ENCODE results near the gene VAV3. TPM values are rescaled to one million over a fixed set of nuclear protein-coding genes. Genes with fewer than 3 reads are reported as not detected.
A peak's percentile ranks its signal among the peaks of the same experiment; 100 is the strongest.

The VAV3 gene
- total RNA-seq, 1 experiment from 2014 or later = 10.0 TPM

GRCh38 chr1:107981277-107981676 is 16.3 kb upstream of the VAV3 start (continued):
- TF ChIP-seq ARID4B (CRISPR knock-in tag; IDR thresholded peaks at IDR 0.05; ENCODE audit: borderline replicate concordance) (no peak), ZNF416 (CRISPR knock-in tag; IDR thresholded peaks at IDR 0.05) (no peak), NFE2L1 (CRISPR knock-in tag; IDR thresholded peaks at IDR 0.05) (no peak), FOXP1 (CRISPR knock-in tag; IDR thresholded peaks at IDR 0.05; ENCODE audit: borderline replicate concordance) (no peak), FOXP4 (CRISPR knock-in tag; IDR thresholded peaks at IDR 0.05) (no peak), PRRX2 (CRISPR knock-in tag; IDR thresholded peaks at IDR 0.05) (no peak), ZNF396 (CRISPR knock-in tag; IDR thresholded peaks at IDR 0.05; ENCODE audit: borderline replicate concordance) (no peak)
- TF ChIP-seq, protein P1, sequence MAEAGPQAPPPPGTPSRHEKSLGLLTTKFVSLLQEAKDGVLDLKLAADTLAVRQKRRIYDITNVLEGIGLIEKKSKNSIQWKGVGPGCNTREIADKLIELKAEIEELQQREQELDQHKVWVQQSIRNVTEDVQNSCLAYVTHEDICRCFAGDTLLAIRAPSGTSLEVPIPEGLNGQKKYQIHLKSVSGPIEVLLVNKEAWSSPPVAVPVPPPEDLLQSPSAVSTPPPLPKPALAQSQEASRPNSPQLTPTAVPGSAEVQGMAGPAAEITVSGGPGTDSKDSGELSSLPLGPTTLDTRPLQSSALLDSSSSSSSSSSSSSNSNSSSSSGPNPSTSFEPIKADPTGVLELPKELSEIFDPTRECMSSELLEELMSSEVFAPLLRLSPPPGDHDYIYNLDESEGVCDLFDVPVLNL (CRISPR knock-in tag; IDR thresholded peaks at IDR 0.05; ENCODE audit: borderline replicate concordance, low read depth) = no peak
- TF ChIP-seq, protein P2, sequence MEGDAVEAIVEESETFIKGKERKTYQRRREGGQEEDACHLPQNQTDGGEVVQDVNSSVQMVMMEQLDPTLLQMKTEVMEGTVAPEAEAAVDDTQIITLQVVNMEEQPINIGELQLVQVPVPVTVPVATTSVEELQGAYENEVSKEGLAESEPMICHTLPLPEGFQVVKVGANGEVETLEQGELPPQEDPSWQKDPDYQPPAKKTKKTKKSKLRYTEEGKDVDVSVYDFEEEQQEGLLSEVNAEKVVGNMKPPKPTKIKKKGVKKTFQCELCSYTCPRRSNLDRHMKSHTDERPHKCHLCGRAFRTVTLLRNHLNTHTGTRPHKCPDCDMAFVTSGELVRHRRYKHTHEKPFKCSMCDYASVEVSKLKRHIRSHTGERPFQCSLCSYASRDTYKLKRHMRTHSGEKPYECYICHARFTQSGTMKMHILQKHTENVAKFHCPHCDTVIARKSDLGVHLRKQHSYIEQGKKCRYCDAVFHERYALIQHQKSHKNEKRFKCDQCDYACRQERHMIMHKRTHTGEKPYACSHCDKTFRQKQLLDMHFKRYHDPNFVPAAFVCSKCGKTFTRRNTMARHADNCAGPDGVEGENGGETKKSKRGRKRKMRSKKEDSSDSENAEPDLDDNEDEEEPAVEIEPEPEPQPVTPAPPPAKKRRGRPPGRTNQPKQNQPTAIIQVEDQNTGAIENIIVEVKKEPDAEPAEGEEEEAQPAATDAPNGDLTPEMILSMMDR (IDR thresholded peaks at IDR 0.05) = no peak

DNA sequence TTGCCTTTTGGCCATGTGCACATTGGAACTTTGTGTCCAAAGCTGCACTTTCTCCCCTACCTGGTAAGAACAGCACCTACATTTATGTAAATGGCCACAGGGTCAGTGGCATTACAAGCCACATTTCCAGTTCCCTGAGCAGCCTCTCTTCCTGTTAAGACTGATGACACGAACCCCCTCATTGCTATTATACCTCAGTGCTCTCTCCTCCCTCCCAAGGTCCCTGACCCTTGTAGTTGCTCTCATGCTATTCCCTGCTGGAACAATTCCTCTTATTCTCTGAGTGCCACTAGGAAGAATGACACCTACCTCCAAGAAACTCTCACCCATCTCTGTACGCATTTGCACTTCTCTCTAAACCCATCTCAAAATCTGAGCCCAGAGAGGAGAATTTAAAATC is 14.9 kb upstream of the VAV3 start:
- CTCF ChIA-PET = no interaction called here
- H3K27me3 Mint-ChIP-seq (ENCODE audit: low read depth) = no peaks in the 10 kb centered on the region
- no peak for TF ChIP-seq ZNF423 (CRISPR knock-in tag; IDR thresholded peaks at IDR 0.05)
- TF ChIP-seq, protein P3, sequence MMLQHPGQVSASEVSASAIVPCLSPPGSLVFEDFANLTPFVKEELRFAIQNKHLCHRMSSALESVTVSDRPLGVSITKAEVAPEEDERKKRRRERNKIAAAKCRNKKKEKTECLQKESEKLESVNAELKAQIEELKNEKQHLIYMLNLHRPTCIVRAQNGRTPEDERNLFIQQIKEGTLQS (CRISPR knock-in tag; conservative IDR thresholded peaks at IDR 0.05) = no peak
- no peak overlapping the region for H3K27ac Mint-ChIP-seq
- H3K9me3 Mint-ChIP-seq = no peaks in the 10 kb centered on the region
- no peaks in the 10 kb centered on the region for H3K4me1 Mint-ChIP-seq
- no peak for DNase-seq (ENCODE audit: low spot score)
- no peaks in the 10 kb centered on the region for H3K36me3 Mint-ChIP-seq
- H3K4me3 Mint-ChIP-seq = no peak overlapping the region
- POLR2A ChIA-PET = no interaction called here
- ATAC-seq = peak; percentile 57

- POLR2A ChIA-PET = no interaction called here
- no peak for ATAC-seq
- H3K4me1 Mint-ChIP-seq = no peaks in the 10 kb centered on the region
- TF ChIP-seq JAZF1 (CRISPR knock-in tag; IDR thresholded peaks at IDR 0.05) (no peak), ZNF219 (CRISPR knock-in tag; IDR thresholded peaks at IDR 0.05; ENCODE audit: borderline replicate concordance) (no peak), ZNF121 (CRISPR knock-in tag; IDR thresholded peaks at IDR 0.05) (no peak), FOXJ3 (CRISPR knock-in tag; IDR thresholded peaks at IDR 0.05; ENCODE audit: borderline replicate concordance) (no peak), ZNF232 (CRISPR knock-in tag; IDR thresholded peaks at IDR 0.05) (no peak), HMGA2 (CRISPR knock-in tag; IDR thresholded peaks at IDR 0.05) (no peak), NFE2L1 (CRISPR knock-in tag; IDR thresholded peaks at IDR 0.05) (no peak), ZNF317 (CRISPR knock-in tag; IDR thresholded peaks at IDR 0.05; ENCODE audit: borderline replicate concordance, low read depth) (no peak), E2F5 (CRISPR knock-in tag; IDR thresholded peaks at IDR 0.05) (no peak)
- TF ChIP-seq, protein P4, sequence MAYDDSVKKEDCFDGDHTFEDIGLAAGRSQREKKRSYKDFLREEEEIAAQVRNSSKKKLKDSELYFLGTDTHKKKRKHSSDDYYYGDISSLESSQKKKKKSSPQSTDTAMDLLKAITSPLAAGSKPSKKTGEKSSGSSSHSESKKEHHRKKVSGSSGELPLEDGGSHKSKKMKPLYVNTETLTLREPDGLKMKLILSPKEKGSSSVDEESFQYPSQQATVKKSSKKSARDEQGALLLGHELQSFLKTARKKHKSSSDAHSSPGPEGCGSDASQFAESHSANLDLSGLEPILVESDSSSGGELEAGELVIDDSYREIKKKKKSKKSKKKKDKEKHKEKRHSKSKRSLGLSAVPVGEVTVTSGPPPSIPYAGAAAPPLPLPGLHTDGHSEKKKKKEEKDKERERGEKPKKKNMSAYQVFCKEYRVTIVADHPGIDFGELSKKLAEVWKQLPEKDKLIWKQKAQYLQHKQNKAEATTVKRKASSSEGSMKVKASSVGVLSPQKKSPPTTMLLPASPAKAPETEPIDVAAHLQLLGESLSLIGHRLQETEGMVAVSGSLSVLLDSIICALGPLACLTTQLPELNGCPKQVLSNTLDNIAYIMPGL (CRISPR knock-in tag; IDR thresholded peaks at IDR 0.05) = no peak
- TF ChIP-seq, protein P5, sequence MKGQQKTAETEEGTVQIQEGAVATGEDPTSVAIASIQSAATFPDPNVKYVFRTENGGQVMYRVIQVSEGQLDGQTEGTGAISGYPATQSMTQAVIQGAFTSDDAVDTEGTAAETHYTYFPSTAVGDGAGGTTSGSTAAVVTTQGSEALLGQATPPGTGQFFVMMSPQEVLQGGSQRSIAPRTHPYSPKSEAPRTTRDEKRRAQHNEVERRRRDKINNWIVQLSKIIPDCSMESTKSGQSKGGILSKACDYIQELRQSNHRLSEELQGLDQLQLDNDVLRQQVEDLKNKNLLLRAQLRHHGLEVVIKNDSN (CRISPR knock-in tag; IDR thresholded peaks at IDR 0.05) = no peak
These were observed 14.1 kb upstream of the VAV3 start for GRCh38 chr1:107979088-107979487.

More at GRCh38 chr1:107979088-107979487, 14.1 kb upstream of the VAV3 start:
- H3K9me3 Mint-ChIP-seq = no peaks in the 10 kb centered on the region
- no peaks in the 10 kb centered on the region for H3K36me3 Mint-ChIP-seq
- H3K27me3 Mint-ChIP-seq (ENCODE audit: low read depth) = no peaks in the 10 kb centered on the region
- H3K4me3 Mint-ChIP-seq = no peak overlapping the region
- CTCF ChIA-PET = no interaction called here
- no peak overlapping the region for H3K27ac Mint-ChIP-seq
- no peak for DNase-seq (ENCODE audit: low spot score)

Measured in WTC11 (cell line).